Activated CD4-positive, alpha-beta T cell treated with anti-CD3 and anti-CD28 coated beads, Interleukin-2, amount 50 U/mL, for 1 hour (primary cell): Measurements from ENCODE around the gene TSSC4.
A peak's percentile ranks its signal among the peaks of the same experiment; 100 is the strongest.

Experiments used
- DNase-seq: peaks from one replicate; pipeline ENCODE4 v3.0.0-alpha.2; 2020

The TSSC4 gene

DNA sequence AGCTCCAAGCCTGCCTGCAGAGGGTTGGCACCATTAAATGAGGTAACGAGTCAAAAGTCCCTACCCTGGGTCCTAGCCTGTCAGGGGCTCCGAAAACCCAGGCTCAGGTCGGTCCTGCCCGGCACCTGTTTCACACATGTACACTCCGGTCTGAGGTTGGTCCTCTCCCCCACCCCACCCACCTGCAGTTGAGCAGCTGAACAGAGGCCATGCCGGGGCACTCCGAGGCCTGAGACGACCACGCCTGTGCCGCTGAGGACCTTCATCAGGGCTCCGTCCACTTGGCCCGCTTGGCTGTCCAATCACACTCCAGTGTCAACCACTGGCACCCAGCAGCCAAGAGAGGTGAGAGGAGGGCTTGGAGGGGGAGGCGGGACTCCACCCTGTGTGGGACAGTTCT is 1.6 kb downstream of the TSSC4 start:
- DNase-seq, result no peak

DNA sequence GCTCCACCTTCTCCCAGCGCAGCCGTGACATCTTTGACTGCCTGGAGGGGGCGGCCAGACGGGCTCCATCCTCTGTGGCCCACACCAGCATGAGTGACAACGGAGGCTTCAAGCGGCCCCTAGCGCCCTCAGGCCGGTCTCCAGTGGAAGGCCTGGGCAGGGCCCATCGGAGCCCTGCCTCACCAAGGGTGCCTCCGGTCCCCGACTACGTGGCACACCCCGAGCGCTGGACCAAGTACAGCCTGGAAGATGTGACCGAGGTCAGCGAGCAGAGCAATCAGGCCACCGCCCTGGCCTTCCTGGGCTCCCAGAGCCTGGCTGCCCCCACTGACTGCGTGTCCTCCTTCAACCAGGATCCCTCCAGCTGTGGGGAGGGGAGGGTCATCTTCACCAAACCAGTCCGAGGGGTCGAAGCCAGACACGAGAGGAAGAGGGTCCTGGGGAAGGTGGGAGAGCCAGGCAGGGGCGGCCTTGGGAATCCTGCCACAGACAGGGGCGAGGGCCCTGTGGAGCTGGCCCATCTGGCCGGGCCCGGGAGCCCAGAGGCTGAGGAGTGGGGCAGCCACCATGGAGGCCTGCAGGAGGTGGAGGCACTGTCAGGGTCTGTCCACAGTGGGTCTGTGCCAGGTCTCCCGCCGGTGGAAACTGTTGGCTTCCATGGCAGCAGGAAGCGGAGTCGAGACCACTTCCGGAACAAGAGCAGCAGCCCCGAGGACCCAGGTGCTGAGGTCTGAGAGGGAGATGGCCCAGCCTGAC is 2.5 kb downstream of the TSSC4 start:
- DNase-seq, result no peak

DNA sequence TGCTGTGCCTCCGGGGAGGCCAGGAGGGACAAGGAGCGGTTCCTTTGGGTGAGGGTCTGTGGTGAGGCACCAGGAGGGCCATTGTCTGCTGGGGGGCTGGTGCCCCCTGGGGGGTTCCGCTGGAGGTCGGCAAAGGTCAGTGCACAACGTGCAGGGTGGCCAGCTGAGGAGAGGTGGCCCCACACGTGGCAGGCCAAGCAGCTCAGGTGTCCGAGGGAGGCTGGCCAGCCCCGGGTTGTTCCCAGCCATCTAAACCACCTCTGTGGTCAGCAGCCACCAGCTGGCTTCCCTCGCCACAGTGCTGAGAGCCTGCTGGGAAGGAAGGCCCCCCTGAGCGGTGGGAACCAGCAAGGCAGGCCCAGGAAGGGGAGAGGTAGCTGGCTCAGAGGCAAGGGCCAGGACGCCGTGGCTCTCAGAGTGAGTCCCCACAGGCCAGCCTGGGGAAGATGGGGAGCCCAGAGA is 4.2 kb downstream of the TSSC4 start:
- DNase-seq, result no peak

DNA sequence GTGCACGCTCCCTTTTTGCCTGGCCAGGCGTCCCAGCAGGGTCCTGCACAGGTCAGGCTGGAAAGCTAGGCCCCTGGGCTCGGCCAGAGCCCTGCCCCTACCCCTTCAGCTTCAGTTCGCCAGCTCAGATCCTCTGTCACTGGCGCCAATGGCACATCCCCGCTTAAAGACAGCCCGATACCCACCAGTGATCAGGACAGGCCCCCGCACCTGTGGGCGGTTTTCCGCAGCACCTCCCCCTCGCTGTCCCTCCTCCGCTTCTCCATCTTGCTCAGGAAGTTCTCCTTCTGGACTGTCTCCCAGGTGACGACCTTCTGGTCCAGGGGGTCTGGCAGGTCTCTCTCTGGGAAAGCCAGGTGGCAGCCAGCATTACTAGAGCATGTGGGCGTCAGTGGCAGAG is 5.9 kb downstream of the TSSC4 start:
- no peak for DNase-seq

DNA sequence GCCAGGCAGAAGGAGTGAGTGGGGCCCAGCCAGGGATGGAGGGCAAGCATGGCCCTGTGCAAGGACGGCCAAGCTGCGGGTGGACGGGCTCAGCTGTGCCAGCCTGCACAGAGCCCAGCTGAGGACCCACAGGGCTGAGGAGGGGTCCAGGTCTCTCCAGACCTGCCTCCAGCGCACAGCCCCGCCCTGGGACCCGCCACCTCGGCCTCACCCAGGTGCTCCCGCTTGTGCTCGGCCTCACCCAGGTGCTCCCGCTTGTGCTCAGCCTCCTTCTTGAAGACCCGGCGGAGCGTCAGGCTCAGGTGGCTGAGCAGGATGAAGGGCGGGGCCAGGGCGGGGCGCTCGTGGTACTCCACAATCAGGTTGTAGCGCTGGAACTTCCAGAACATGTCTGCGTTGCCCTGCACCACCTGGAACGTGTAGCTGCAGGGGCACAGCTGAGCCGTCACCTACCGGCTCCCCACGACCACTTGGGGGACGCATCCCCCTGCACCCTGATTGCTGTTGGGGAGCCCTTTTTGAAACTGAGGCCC is 6.4 kb downstream of the TSSC4 start:
- DNase-seq, result no peak

DNA sequence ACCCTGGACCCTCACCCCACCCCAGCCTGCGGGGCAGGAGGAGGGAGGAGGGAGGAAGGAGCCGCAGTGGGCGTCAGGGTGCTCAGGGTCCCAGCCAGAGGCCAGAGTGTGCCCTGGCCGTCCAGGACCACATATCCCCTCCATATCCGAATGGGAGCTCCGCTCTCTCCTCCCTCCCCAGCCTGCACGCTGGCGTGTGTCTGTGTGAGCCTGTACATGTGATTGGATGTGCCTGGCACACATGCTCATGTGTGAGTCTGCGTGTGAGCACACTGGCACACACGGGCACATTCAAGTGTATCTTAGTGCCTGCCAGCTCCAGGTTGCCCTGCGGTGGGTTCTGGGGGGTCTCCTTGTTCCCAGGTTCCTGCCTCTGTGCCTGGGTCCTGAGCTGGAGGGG is 8.1 kb downstream of the TSSC4 start:
- no peak for DNase-seq

DNA sequence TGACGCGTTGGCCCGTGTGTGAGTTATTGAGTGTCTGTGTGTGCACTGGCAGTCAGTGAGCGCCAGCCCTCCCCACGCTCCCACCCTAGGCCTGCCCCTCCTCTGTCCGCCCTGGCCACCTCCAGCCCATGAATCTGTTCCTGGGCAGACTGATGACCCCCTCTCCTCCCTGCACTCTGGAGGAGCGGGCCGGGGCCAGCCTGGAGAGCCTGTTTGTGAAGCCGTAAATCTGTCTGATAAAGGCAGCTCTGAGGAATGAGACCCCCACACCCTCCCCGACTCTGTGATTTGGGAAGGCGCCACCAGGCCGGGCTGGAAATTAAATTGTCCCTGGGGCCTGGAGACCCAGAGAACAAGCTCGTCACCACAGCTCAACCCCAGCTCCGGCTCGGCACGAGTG is 8.6 kb downstream of the TSSC4 start:
- no peak for DNase-seq

DNA sequence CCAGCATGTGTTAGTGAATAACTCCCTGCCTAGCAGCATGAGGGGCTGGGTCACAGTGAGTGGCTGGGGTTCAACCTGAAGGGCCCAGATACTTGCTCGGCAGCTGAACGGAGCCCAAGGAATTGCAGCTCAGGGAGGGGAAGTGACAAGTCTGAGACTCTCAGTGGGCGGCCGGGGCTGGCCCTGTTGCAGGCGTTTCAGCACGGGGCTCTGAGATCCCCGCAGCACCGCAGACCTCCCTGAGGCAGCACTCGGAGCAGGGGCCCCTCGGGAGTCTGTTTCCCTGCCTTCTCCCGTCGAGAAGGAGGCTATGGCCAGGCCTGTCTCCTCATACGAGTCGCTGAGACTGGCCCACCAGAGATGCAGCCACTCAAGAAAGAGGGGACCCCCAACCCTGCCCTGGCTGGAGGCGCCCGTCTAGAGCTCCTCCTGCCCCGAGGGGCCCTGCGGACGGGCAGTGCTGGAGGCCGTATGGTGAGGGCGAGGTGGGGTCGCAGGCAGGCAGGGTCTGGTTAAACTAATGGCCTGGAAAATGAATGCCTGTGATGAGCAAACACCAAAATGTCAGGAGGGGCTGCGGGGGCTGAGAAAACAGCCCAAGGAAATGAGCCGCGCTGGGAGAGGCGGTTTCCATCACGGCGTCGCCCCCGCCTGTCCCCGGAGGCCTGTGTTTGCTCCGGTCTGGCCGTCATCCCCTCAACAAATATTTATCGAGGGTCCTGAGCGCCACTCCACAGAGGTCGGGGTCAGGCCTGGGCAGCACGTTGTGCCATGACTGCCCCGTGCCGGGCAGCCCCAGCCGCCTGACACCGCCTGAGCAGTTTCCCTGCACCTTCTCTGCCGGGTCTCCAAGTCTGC is 9.3 kb downstream of the TSSC4 start:
- no peak for DNase-seq

DNA sequence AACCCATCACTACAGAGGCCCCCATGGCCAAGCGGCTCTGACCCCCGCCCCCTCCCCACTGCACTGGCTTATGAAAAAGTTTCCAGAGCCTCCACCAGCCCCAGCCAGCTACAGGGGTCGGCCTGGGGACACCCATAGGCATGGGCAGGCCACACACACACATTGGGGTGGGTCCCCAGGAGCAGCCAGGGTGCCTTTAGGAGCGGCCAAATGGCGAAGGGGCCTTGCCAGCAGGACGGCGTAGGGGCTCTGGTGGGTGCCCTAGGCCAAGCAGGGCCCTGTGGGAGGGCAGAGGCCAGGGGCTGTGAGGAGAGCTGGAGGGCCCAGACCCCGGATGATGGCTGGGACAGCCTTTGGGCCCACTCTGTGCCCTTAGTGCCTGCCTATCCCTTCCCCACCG is 10.1 kb downstream of the TSSC4 start:
- DNase-seq, result no peak

DNA sequence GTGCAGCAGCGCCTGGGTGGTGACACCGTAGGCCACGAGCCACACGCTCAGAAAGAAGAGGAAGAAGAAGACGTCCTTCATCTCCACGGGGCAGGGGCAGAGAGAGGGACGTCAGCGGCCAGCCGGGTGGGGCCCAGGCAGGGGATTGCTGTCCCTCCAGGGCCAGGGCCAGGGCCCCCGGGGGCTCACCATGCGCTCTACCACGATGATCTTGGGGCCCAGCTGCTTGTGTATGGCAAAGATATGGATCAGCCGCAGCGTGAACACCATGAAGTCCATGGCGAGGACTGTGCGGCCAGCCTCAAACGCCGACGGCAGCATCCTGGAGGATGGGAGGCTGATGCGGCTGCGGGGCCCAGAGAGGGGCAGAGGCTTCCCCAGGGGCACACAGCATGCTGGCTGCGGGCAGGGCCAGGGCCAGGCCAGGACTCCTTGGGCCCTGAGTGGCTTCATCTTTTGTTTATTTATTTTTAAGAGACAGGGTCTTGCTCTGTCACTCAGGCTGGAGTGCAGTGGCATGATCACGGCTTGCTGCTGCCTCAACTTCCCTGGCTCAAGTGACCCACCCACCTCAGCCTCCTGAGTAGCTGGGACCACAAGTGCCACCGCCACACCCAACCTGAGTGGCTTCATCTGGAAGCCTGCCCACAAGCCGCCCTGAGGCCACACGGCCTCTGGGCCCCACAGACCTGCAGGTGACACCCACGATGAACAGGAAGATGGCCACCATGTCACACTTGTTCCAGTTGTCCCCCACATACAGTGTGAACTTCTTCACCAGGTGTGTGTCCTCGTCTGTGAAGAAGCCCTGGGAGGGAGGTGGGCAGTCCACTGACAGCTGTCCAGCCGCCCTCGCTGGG is 11.1 kb downstream of the TSSC4 start:
- DNase-seq, result no peak

DNA sequence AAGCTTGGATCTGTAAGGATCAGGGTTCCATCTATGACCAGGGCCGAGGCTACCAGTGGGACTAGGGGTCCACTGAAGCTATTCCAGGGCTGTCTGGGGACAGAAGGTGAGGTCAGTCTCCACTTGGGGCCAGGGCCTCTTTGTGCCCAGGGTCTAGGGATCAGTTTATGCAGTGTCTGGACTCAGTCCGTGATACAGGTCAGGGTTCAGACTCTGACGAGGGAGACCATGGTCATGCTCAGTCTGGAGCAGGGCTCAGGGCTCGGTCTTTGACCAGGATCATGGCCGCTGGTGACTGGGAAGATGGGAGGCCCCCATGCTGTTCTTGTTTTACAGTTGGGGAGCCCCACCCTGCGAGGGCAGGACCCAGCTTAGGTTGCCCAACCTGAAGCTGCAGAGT is 11.8 kb downstream of the TSSC4 start:
- DNase-seq, result no peak

DNA sequence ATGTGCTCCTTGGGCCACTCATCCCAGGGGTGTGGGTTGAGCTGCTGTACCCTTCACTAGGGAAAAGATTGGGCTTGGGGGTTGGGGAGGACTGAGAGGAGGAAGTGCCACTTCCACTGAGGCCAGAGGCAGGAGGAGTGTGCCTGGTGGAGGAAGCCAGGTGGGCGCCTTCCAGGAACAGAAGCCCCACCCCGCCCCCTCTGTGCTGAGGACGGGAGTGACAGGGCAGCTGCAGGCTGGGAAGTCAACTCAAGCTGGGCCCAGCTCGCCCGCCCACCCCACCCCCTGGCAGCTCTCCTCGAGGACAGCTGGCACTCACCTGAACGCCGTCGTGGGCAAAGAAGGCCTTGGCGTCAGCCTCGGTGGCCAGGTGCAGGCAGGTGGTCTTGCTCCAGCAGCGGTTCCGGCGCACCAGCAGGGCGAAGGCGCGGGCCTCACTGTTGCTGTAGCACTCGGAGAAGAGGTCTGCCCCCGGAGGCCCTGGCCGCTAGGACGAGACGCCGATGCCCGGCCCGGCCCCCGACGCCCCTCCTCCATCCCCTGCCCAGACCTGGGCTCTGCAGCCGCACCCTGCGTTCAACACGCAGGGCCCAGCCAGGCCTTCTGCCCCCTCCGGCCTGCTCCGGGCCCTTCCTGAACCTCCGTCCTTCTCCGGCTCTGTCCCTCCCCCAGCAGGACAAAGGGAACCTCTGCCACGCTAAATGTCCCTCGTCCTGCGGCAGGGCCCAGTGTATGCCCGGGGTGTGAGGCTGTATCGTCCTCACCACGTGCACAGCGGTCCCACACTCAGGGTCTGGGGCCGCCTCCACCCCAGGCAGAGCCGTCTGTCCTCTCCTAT is 13.4 kb downstream of the TSSC4 start:
- no peak for DNase-seq

DNA sequence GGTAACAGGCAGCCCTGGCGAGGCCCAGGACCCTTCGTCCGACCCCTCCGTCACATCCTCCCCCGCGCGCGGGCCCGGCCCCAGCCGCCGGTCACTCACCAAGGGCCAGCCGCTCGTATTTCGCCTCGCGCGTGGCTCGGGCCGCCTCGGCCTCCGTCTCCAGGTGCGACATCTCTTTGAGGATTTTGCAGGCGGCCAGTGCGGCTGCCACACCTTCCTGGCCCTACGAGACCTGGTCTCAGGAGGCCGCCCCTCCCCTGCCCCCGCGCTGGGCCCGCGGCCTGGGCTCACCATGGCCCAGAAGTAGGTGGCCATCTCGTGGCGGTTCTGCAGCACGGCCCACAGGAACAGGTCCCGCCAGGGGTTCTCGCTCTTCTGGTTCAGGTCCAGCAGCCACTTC is 14.1 kb downstream of the TSSC4 start:
- no peak for DNase-seq

DNA sequence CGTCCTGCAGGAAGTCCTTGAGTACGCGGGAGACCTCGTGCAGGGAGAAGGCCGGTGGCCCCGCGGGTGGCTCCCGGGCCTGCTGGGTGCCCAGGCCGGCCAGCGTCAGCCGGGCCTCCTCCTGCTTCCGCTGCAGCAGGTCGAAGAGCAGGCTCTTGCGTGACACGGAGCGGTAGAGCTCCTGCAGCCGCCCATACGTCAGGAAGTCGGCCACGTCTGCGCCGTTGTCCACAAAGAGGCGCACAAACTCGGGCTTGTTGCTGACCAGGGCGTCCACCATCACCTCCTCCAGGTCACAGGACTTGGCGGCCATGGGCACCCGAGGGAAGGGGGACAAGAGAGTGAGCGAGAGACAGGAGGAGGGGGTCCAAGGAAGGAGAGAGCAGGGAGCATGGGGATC is 14.6 kb downstream of the TSSC4 start:
- DNase-seq, result no peak

DNA sequence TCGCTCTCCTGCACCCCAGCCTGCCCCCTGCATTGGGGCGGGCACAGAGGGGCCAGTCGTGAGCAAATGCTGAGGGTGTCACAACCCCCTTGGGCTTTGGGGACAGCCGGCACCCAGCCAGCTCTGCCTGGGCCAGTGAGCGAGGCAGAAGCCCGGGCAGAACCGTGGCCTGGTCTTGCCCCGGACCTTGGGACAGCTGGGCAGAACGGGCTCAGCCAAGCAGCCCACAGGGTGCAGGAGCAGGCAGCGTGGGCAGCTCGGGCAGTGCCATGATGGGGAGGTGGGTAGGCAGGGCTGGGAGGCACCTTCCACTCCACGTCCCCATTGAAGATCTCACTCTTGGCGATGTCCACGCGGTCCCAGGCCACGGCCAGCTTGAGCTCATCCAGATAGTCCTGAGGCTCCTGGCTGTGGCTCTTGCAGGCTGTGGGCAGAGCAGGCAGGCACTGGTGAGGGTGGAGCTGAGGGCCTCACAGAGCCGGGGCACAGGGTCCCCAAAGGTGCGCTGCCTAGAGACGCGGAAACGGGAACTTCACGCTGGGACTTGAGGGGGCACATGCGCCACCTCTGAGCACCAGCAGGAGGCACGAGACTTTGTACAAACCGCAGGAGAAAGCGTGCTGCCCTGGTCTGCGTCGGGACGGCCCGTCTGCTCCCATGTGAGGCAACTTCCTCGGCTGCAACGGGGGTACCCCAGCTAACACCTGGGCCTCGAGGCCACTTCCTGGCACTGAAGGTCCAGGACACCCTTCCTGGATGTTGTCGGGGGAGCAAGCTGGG is 15.2 kb downstream of the TSSC4 start:
- no peak for DNase-seq

DNA sequence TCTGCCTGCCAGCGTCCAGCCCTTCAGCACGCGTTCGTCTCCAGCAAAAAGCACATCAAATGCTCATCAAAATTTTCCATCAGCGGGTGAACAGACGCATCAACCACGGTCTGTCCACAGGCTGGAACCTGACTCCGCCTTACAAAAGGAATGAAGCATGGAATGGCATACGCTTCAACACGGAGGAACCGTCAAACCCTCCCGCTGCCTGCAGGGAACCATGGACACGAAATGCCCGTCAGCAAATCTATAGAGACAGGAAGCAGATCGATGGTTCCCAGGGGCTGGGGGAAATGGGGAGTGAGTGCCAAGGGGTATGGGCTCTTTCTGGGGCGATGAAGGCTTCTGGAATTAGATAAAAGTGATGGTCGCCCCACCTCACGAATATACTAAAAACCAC is 16.2 kb downstream of the TSSC4 start:
- no peak for DNase-seq

DNA sequence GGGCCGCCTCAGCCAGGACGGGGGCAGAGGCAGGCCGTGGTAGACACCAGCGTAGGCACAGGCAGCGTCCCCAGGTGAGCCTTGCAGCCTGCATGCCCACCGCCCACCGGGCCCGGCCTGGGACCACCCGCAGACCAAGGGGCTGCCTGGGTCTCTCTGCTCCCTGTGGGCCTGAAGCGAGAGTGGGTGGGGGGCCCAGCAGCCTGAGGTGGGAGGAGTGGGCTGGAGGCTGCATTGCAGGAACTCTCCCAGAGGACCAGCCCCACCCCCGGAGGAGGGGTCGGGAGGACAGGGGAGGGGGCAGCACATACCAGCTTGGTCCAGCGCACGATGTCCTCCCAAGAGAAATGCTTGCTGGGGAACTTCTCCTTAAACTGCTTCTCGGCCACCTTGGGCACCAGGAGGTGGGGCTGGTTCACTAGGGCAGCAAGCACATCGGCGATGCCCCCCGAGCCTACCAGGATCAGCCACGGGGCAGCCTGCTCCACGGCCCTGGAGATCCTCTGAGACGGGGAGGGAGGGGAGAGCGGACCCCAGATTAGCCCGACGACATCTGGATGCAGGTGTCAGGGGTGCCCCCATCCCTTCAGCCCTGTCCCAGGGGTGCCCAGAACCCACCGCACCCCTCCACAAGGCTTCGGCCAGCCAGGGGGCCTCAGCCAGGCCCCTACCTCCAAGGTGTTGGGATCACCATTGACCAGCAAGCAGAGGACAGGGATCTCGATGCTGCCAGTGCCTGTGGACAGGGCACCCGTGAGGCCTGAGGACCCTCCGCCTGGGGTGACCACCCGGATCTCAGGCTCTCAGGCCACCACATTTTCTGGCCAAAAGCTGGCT is 17.5 kb downstream of the TSSC4 start:
- no peak for DNase-seq

DNA sequence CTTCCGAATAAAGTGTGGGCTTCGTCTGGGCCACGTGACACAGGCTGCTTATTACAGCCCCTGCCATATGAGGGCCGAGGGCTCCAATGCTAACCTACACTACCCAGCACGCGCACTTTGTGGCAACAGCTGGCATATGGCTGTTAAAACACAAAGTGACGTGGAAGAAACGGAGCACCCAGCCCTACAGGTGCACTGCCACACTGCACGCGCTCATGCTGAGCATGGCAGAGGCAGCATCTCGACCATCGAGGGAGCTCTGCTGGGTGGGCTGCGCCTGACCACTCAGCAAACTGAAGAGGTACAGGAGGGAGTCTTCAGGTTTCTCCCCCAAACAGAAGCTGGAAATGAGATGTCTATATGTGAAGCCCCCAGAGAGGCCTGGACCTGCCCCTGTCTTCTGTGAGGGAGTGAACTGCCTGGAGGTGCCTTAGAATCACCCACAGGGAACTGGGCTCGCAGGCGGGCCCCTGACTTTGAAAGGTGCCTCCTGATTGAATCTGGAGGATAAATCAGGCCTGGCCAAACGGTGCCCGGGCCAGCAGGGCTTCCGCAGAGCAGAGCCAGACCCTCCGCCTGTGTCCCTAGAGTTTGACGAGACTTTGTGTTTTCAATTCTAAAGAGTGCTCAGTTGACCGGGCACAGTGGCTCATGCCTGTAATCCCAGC is 18.3 kb downstream of the TSSC4 start:
- DNase-seq, result no peak

DNA sequence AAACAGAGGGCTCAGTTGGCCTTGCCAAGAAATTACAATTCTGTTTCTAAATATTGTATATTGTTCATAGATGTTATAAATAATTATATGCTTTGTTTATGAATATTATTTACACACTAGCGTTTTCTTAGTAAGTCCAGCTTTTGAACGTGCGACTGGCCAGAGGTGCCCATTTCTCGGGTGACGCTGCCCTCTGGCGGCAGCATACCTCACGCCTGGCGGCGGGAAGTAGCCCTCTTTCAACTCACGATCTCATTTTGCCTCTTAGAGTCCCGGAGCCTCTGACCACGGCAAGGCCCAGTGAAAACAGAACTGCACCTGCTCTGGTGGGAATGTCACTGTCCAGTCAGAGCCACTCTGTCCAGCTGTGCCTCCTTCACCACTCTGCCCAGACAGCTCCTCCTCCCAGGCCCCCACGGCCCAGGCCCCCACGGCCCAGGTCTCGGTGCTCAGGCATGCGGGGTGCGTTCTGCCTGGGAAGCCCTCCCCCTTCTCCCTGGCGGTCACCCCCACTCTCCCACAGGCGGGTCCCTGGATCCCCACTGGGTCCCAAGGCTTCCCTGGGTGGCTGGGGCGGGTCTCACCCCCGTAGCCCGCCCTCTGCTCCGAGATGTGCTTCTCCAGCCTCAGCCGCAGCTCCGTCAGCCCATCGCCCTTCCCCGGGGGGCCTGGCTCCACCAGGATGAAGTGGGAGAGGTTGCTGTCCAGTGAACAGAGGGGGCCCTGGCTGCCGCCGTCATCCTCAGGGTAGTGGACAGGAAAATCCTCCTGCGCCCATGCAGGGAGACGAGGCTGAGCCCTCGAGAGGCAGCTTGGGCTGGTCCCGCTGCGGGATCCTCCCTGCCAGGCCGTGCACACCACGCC is 19.3 kb downstream of the TSSC4 start:
- DNase-seq, result peak; percentile 57
